PC-3 (cell line): Measurements from ENCODE around the gene DLG1. TPM values are rescaled to one million over a fixed set of nuclear protein-coding genes. Genes with fewer than 3 reads are reported as not detected.

ENCODE experiments used
- ATAC-seq: fragments of 200-7000 bp; cut with Tn5 transposase; 2 replicates; pipeline ENCODE4 v1.9.1; 2020; ENCODE audit warnings: mild to moderate bottlenecking, moderate library complexity
- BruUV-seq: library from RNA; stranded (reverse); fragments of 400-500 nt; replicated peaks from 2 replicates; lab custom pipeline; 2021; lab: Mats Ljungman, UMichigan
- CTCF ChIA-PET: fragments of 300-600 bp; sonication (Branson Sonifier 250); formaldehyde crosslinking; loops from one replicate; lab custom pipeline; 2022; ENCODE audit warnings: antibody characterized with exemption; lab: Charles Lee
- POLR2A ChIA-PET: fragments of 300-600 bp; sonication (Branson Sonifier 250); formaldehyde crosslinking; loops from one replicate; lab custom pipeline; 2022; ENCODE audit warnings: antibody characterized with exemption; ENCODE audit not compliant: unreplicated experiment; lab: Charles Lee
- DNase-seq: peaks from one replicate; pipeline ENCODE4 v3.0.0-alpha.2; 2015
- H2AFZ ChIP-seq: fragments of 300-600 bp; sonication (generic); 2 replicates; pipeline ENCODE4 v1.6.0; 2016; ENCODE audit warnings: antibody characterized with exemption, low read length
- H3F3A ChIP-seq: fragments of 300-600 bp; sonication (generic); one replicate; pipeline ENCODE4 v1.6.0; 2017; ENCODE audit warnings: antibody characterized with exemption, low read length, control low read depth, mild to moderate bottlenecking; ENCODE audit not compliant: unreplicated experiment
- H3K27ac ChIP-seq: fragments of 300-600 bp; sonication (generic); 2 replicates; pipeline ENCODE4 v1.5.1; 2016; ENCODE audit warnings: mild to moderate bottlenecking, low read length
- H3K27me3 ChIP-seq: fragments of 300-600 bp; sonication (generic); 2 replicates; pipeline ENCODE4 v1.6.1; 2016; ENCODE audit warnings: low read length, mixed read lengths
- H3K36me3 ChIP-seq: fragments of 300-600 bp; sonication (generic); 2 replicates; pipeline ENCODE4 v1.6.1; 2016; ENCODE audit warnings: low read depth, mixed run types, low read length, mixed read lengths
- H3K4me1 ChIP-seq: fragments of 300-600 bp; sonication (generic); 2 replicates; pipeline ENCODE4 v1.5.1; 2016; ENCODE audit warnings: low read length; ENCODE audit not compliant: insufficient read depth
- H3K4me2 ChIP-seq: fragments of 300-600 bp; sonication (generic); 2 replicates; pipeline ENCODE4 v1.6.0; 2016; ENCODE audit warnings: low read length
- H3K4me3 ChIP-seq: fragments of 300-600 bp; sonication (generic); 2 replicates; pipeline ENCODE4 v1.5.1; 2016; ENCODE audit warnings: mild to moderate bottlenecking, low read length, mixed read lengths
- H3K79me2 ChIP-seq: fragments of 300-600 bp; sonication (generic); 2 replicates; pipeline ENCODE4 v1.6.1; 2017; ENCODE audit warnings: low read length, mixed read lengths
- H3K9ac ChIP-seq: fragments of 300-600 bp; sonication (generic); 2 replicates; pipeline ENCODE4 v1.6.0; 2016; ENCODE audit warnings: mild to moderate bottlenecking, low read length
- H3K9me2 ChIP-seq: fragments of 300-600 bp; sonication (generic); replicated peaks from 2 replicates; pipeline ENCODE4 v1.6.1; 2016; ENCODE audit warnings: mixed run types, low read length, mixed read lengths
- H3K9me3 ChIP-seq: fragments of 300-600 bp; sonication (generic); 2 replicates; pipeline ENCODE4 v1.6.1; 2016; ENCODE audit warnings: low read length, mixed read lengths
- H4K20me1 ChIP-seq: fragments of 300-600 bp; sonication (generic); 2 replicates; pipeline ENCODE4 v1.6.1; 2016; ENCODE audit warnings: low read length, mixed read lengths
- CTCF ChIP-seq: fragments of 300-600 bp; sonication (generic); conservative IDR thresholded peaks from 2 replicates; pipeline ENCODE4 v1.5.1; 2017; ENCODE audit warnings: antibody characterized with exemption, low read depth, mild to moderate bottlenecking, low read length
- EZH2 ChIP-seq: fragments of 300-600 bp; sonication (generic); IDR thresholded peaks from one replicate; pipeline ENCODE4 v1.6.1; 2017; ENCODE audit warnings: antibody characterized with exemption, mild to moderate bottlenecking, low read length; ENCODE audit not compliant: unreplicated experiment
- EZH2phosphoT487 ChIP-seq: fragments of 300-600 bp; sonication (generic); IDR thresholded peaks from 2 replicates; pipeline ENCODE4 v1.6.1; 2018; ENCODE audit warnings: mild to moderate bottlenecking, antibody characterized with exemption, low read length, borderline replicate concordance
- intact Hi-C: fragments of 100-400 bp; cut with micrococcal nuclease; formaldehyde crosslinking; loops from 2 replicates; pipeline ENCODE4 v1.9.0; 2023
- total RNA-seq: library from RNA; depleted of rRNA; stranded (reverse); fragments of >200 nt; gene quantifications from 2 replicates; pipeline ENCODE4 v1.2.3, GENCODE V29; 2014

The DLG1 gene
- total RNA-seq, 1 experiment from 2014 or later: 60.8 TPM

GRCh38 chr3:197256104-197256503, 42.3 kb downstream of the DLG1 start:
- Histone ChIP-seq H3K4me3 (no peak overlapping the region), H3K79me2 (peaks cover 97% of the 10 kb centered on the region), H2AFZ (no peak overlapping the region), H3K36me3 (peaks cover 16% of the 10 kb centered on the region), H3K4me1 (no peaks in the 10 kb centered on the region), H3K4me2 (no peak overlapping the region), H3F3A (no peaks in the 10 kb centered on the region), H3K9me2 (no peaks in the 10 kb centered on the region), H3K9me3 (no peaks in the 10 kb centered on the region), H3K27me3 (no peaks in the 10 kb centered on the region), H3K27ac (no peak overlapping the region), H3K9ac (no peak overlapping the region), H4K20me1 (peaks cover 10% of the 10 kb centered on the region)
- 0 out of 2 replicates have a peak, but pooled peaks have one; percentile 40 for ATAC-seq
- ChIA-PET POLR2A (no interaction called here), CTCF (interaction anchor here (0.5 to 0.7 kb wide), 4 partner anchors 47 to 246 kb away, joined by 3 to 6 read pairs (median 4); no protein-coding TSS in a partner anchor)
- BruUV-seq: no TSS peak
- intact Hi-C loops: loop anchor here (1.0 to 2.0 kb wide), 3 partner anchors 35 to 254 kb away; no protein-coding TSS in a partner anchor
- no peak for DNase-seq
- TF ChIP-seq CTCF: no peak
- TF ChIP-seq EZH2phosphoT487: no peak

- no peak for ATAC-seq
- Histone ChIP-seq H3K4me2 (no peak overlapping the region), H3K27ac (no peak overlapping the region), H3K36me3 (peaks cover 42% of the 10 kb centered on the region), H2AFZ (no peak overlapping the region), H3K9ac (no peak overlapping the region), H3K27me3 (no peaks in the 10 kb centered on the region), H3K4me3 (no peak overlapping the region), H3K9me3 (peaks cover 17% of the 10 kb centered on the region), H3K79me2 (peaks cover 97% of the 10 kb centered on the region), H3K4me1 (no peaks in the 10 kb centered on the region), H4K20me1 (peaks cover 10% of the 10 kb centered on the region), H3K9me2 (no peaks in the 10 kb centered on the region), H3F3A (no peaks in the 10 kb centered on the region)
- BruUV-seq: no TSS peak
- intact Hi-C loops: no loop called here
- POLR2A ChIA-PET: no interaction called here
- CTCF ChIA-PET: no interaction called here
- DNase-seq: no peak
- TF ChIP-seq EZH2phosphoT487 (no peak), CTCF (no peak), EZH2 (no peak)
Observed at GRCh38 chr3:197253238-197253947, 45.0 kb downstream of the DLG1 start.

DNA sequence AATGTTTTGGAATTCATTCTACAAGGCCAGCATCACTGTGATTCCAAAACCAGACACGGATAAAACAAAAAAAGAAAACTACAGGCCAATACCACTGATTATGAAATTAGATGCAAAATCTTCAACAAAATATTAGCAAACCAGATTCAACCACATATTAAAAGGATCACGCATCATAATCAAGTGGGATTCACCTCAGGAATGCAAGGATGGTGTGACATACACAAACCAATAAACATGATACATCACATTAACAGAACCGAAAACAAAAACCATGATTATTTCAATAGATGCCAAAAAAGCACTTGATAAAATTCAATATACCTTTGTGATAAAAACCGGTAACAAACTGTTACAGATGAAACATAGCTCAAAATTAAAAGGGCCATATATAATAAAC, 48.9 kb downstream of the DLG1 start:
- peaks cover 75% of the 10 kb centered on the region for H3K36me3 ChIP-seq
- no TSS peak for BruUV-seq
- H3K27me3 ChIP-seq: no peaks in the 10 kb centered on the region
- CTCF ChIA-PET: no interaction called here
- no peaks in the 10 kb centered on the region for H3K4me1 ChIP-seq
- no peaks in the 10 kb centered on the region for H3F3A ChIP-seq
- intact Hi-C loops: no loop called here
- DNase-seq (no peak), ATAC-seq (no peak)
- no peak overlapping the region for H2AFZ ChIP-seq
- H3K9me2 ChIP-seq: no peaks in the 10 kb centered on the region
- no peak overlapping the region for H3K4me3 ChIP-seq
- H3K4me2 ChIP-seq: no peak overlapping the region
- H3K27ac ChIP-seq: no peak overlapping the region
- peaks cover 29% of the 10 kb centered on the region for H3K9me3 ChIP-seq
- no peak for TF ChIP-seq EZH2
- TF ChIP-seq EZH2phosphoT487: no peak
- TF ChIP-seq CTCF: no peak
- no peak overlapping the region for H3K9ac ChIP-seq
- POLR2A ChIA-PET: no interaction called here
- peaks cover 86% of the 10 kb centered on the region for H3K79me2 ChIP-seq
- no peaks in the 10 kb centered on the region for H4K20me1 ChIP-seq
